ENCODE data around the gene NEUROG2. TPM values are rescaled to one million over a fixed set of nuclear protein-coding genes. Genes with fewer than 3 reads are reported as not detected.

NEUROG2 gene
- total and polyA plus RNA-seq, 2 of the 8 experiments (the other 6 are each of a cell fraction or from before 2014, with no cell fraction given), result 0.03 TPM; not detected in 1

- H2AK5ac ChIP-seq (ENCODE audit: low read depth, low read length), result no peak overlapping the region
- DNase-seq (ENCODE audit: low read depth in 1 of 2, low spot score in 2 of 2), result no peak
- H3K4me3 ChIP-seq (ENCODE audit: extremely low read depth in 1 of 4, insufficient read depth in 2 of 4, low read depth in 3 of 4, low read length in 4 of 4), result no peak overlapping the region
- POLR2A ChIA-PET (ENCODE audit: partially characterized antibody), result no interaction called here
- no peak overlapping the region for H3K18ac ChIP-seq (ENCODE audit: extremely low read depth, low read length)
- no peaks in the 10 kb centered on the region for H3K9me3 ChIP-seq (ENCODE audit: insufficient read depth in 2 of 2, low read depth in 1 of 2, low read length in 1 of 2)
- no peak overlapping the region for H2BK120ac ChIP-seq (replicated peaks; ENCODE audit: low read depth, low read length)
- H3K4ac ChIP-seq (replicated peaks; ENCODE audit: insufficient read length, low read depth, low read length), result no peak overlapping the region
- no peaks in the 10 kb centered on the region for H3K27me3 ChIP-seq (replicated peaks in 1 of 4; ENCODE audit: control insufficient read depth in 3 of 4, extremely low read depth in 1 of 4, insufficient read depth in 3 of 4, low read length in 3 of 4)
- H3K36me3 ChIP-seq (ENCODE audit: control insufficient read depth in 2 of 4, insufficient read depth in 4 of 4, low read length in 3 of 4), result no peaks in the 10 kb centered on the region
- H3K23me2 ChIP-seq (ENCODE audit: low read depth, low read length), result no peaks in the 10 kb centered on the region
- H2BK5ac ChIP-seq (ENCODE audit: low read depth, low read length), result no peak overlapping the region
- no peak overlapping the region for H2BK20ac ChIP-seq (ENCODE audit: low read length)
- H3K9ac ChIP-seq (replicated peaks in 1 of 4; ENCODE audit: extremely low read depth in 1 of 4, low read depth in 3 of 4, low read length in 3 of 4), result no peak overlapping the region
- no peak overlapping the region for H2AFZ ChIP-seq (ENCODE audit: low read length)
- H3K23ac ChIP-seq (ENCODE audit: insufficient read length), result no peak overlapping the region
- TF ChIP-seq BACH1 (IDR thresholded peaks at IDR 0.05; ENCODE audit: low read length), result no peak
- no peak for TF ChIP-seq ZNF274 (IDR thresholded peaks at IDR 0.05; ENCODE audit: borderline replicate concordance, extremely low read depth, low read length)
- no peak for TF ChIP-seq KDM5A (IDR thresholded peaks at IDR 0.05; ENCODE audit: low read length)
- no peak for TF ChIP-seq POLR2A (IDR thresholded peaks at IDR 0.05; ENCODE audit: control extremely low read depth in 1 of 2, low read depth in 2 of 2, low read length in 2 of 2)
- no peak for TF ChIP-seq JUND (IDR thresholded peaks at IDR 0.05; ENCODE audit: low read length)
- no peak for TF ChIP-seq TAF1 (IDR thresholded peaks at IDR 0.05; ENCODE audit: low read depth, low read length)
- TF ChIP-seq MAFK (IDR thresholded peaks at IDR 0.05; ENCODE audit: low read depth, low read length), result no peak
- TF ChIP-seq KDM1A (IDR thresholded peaks at IDR 0.05; ENCODE audit: borderline replicate concordance, low read length), result no peak
- TF ChIP-seq HDAC6 (IDR thresholded peaks at IDR 0.05; ENCODE audit: low read depth, low read length), result no peak
- TF ChIP-seq RBBP5 (IDR thresholded peaks at IDR 0.05; ENCODE audit: borderline replicate concordance, low read depth, low read length), result no peak
- no peak for TF ChIP-seq YY1 (IDR thresholded peaks at IDR 0.05; ENCODE audit: low read depth, low read length)
- no peak for TF ChIP-seq EP300 (IDR thresholded peaks at IDR 0.05; ENCODE audit: borderline replicate concordance in 1 of 2, low read depth in 2 of 2, low read length in 2 of 2)
- no peak for TF ChIP-seq ASH2L (IDR thresholded peaks at IDR 0.05; ENCODE audit: low read length)
- no peak for TF ChIP-seq SIRT6 (IDR thresholded peaks at IDR 0.05; ENCODE audit: low read length)
- no peaks in the 10 kb centered on the region for H3K79me1 ChIP-seq (ENCODE audit: low read depth, low read length)
- 96% methylated on average over 1 of the region's 1 CpG; no CpG with 5 or more reads in 1 of the 2 experiments for WGBS, 2 experiments (ENCODE audit: extremely low coverage in 1 of 2, insufficient coverage in 1 of 2, insufficient read length in 1 of 2, insufficient replicate concordance in 2 of 2, low coverage in 1 of 2, low lambda C conversion rate in 2 of 2, missing lambda C conversion rate in 1 of 2)
- no peaks in the 10 kb centered on the region for H3K79me2 ChIP-seq (ENCODE audit: control insufficient read depth in 1 of 2, insufficient read depth in 2 of 2, low read length in 2 of 2)
- CTCF ChIA-PET (ENCODE audit: partially characterized antibody), result interaction anchor here (0.7 to 1.9 kb wide), 13 partner anchors 9 to 564 kb away, joined by 3 to 9 read pairs (median 3); no protein-coding TSS in a partner anchor
- no peak overlapping the region for H3K56ac ChIP-seq (replicated peaks; ENCODE audit: insufficient read length, low read depth, low read length)
- no peaks in the 10 kb centered on the region for H3K4me1 ChIP-seq (replicated peaks in 1 of 4; ENCODE audit: control insufficient read depth in 3 of 4, insufficient read depth in 4 of 4, low read length in 3 of 4)
- H2BK15ac ChIP-seq (ENCODE audit: low read length), result no peak overlapping the region
- H3K27ac ChIP-seq (ENCODE audit: low read depth, low read length), result no peak overlapping the region
- FAIRE-seq, result no peak
- H4K5ac ChIP-seq (ENCODE audit: insufficient read length, low read depth, low read length), result no peak overlapping the region
- H3K4me2 ChIP-seq (ENCODE audit: insufficient read depth in 1 of 2, low read depth in 2 of 2, low read length in 2 of 2), result no peak overlapping the region
- H4K8ac ChIP-seq (ENCODE audit: extremely low read depth, insufficient read depth, low read length), result no peak overlapping the region
- H4K20me1 ChIP-seq (replicated peaks in 1 of 2; ENCODE audit: control insufficient read depth in 1 of 2, insufficient read depth in 2 of 2, low read length in 2 of 2), result no peaks in the 10 kb centered on the region
- no peak overlapping the region for H4K91ac ChIP-seq (replicated peaks; ENCODE audit: insufficient read length, low read length)
- no peak overlapping the region for H2BK12ac ChIP-seq (ENCODE audit: low read depth, low read length)
- no peak overlapping the region for H3K14ac ChIP-seq (ENCODE audit: insufficient read length)
Measured at GRCh38 chr4:112531146-112531545, 15.2 kb upstream of the NEUROG2 start.

Data from H1 (cell line).